ENCODE results near the gene MT1E. TPM values are rescaled to one million over a fixed set of nuclear protein-coding genes. Genes with fewer than 3 reads are reported as not detected.

Gene MT1E
- total and polyA plus RNA-seq, 2 of the 8 experiments (the other 6 are each of a cell fraction or from before 2014, with no cell fraction given): 7.9 to 117 TPM

GRCh38 chr16:56625140-56625942 lies at the start of gene MT1E (continued):
- TF ChIP-seq RFX5 (IDR thresholded peaks at IDR 0.05; ENCODE audit: borderline replicate concordance, low read depth, low read length): no peak
- TF ChIP-seq POU5F1 (IDR thresholded peaks at IDR 0.05; ENCODE audit: low read depth, low read length): no peak
- TF ChIP-seq BACH1 (IDR thresholded peaks at IDR 0.05; ENCODE audit: low read length): no peak
- no peak for TF ChIP-seq FOSL1 (IDR thresholded peaks at IDR 0.05; ENCODE audit: insufficient read depth, low read depth, low read length)
- TF ChIP-seq CHD1 (IDR thresholded peaks at IDR 0.05; ENCODE audit: low read depth, low read length): no peak
- TF ChIP-seq YY1 (IDR thresholded peaks at IDR 0.05; ENCODE audit: low read depth, low read length): no peak
- TF ChIP-seq RXRA (IDR thresholded peaks at IDR 0.05; ENCODE audit: insufficient read depth, low read depth, low read length): no peak
- TF ChIP-seq SP1 (IDR thresholded peaks at IDR 0.05; ENCODE audit: low read depth, low read length): no peak
- peak; percentile 65 for TF ChIP-seq KDM4A (IDR thresholded peaks at IDR 0.05; ENCODE audit: low read depth, low read length, severe bottlenecking)
- TF ChIP-seq KDM5A (IDR thresholded peaks at IDR 0.05; ENCODE audit: low read length): no peak
- TF ChIP-seq SIRT6 (IDR thresholded peaks at IDR 0.05; ENCODE audit: low read length): no peak
- 0 out of 2 replicates have a peak, but pooled peaks have one; percentile 11 for TF ChIP-seq CREB1 (IDR thresholded peaks at IDR 0.05)
- TF ChIP-seq BRCA1 (IDR thresholded peaks at IDR 0.05; ENCODE audit: low read depth, low read length): no peak
- no peak for TF ChIP-seq HDAC2 (IDR thresholded peaks at IDR 0.05; ENCODE audit: borderline replicate concordance in 1 of 2, low read depth in 2 of 2, low read length in 2 of 2)
- no peak for TF ChIP-seq NANOG (IDR thresholded peaks at IDR 0.05; ENCODE audit: insufficient read depth, low read depth, low read length, poor library complexity, severe bottlenecking)
- TF ChIP-seq ATF3 (IDR thresholded peaks at IDR 0.05; ENCODE audit: insufficient read depth, low read depth, low read length): no peak
- TF ChIP-seq TEAD4 (IDR thresholded peaks at IDR 0.05; ENCODE audit: low read depth, low read length): no peak
- TF ChIP-seq GABPA (IDR thresholded peaks at IDR 0.05; ENCODE audit: borderline replicate concordance, insufficient read depth, low read length): no peak
- TF ChIP-seq CHD2 (IDR thresholded peaks at IDR 0.05; ENCODE audit: low read length): no peak
- TF ChIP-seq ZNF274 (IDR thresholded peaks at IDR 0.05; ENCODE audit: borderline replicate concordance, extremely low read depth, low read length): no peak
- 0 out of 2 replicates have a peak, but pooled peaks have one; percentile 22 for TF ChIP-seq TCF12 (IDR thresholded peaks at IDR 0.05; ENCODE audit: low read depth, low read length)
- no peak for TF ChIP-seq MAFK (IDR thresholded peaks at IDR 0.05; ENCODE audit: low read depth, low read length)
- TF ChIP-seq CTBP2 (IDR thresholded peaks at IDR 0.05; ENCODE audit: borderline replicate concordance, insufficient read depth, insufficient read length, low read length): no peak
- TF ChIP-seq, protein P1, sequence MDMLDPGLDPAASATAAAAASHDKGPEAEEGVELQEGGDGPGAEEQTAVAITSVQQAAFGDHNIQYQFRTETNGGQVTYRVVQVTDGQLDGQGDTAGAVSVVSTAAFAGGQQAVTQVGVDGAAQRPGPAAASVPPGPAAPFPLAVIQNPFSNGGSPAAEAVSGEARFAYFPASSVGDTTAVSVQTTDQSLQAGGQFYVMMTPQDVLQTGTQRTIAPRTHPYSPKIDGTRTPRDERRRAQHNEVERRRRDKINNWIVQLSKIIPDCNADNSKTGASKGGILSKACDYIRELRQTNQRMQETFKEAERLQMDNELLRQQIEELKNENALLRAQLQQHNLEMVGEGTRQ (IDR thresholded peaks at IDR 0.05; ENCODE audit: low read length): no peak
